GM19395 (cell line): Measurements from ENCODE around the gene NAA10.

Experiments
- ATAC-seq: cut with Tn5 transposase; IDR thresholded peaks from one replicate; pipeline ENCODE4 v1.9.1; 2021; ENCODE audit warnings: mild to moderate bottlenecking, moderate library complexity; ENCODE audit not compliant: unreplicated experiment

The NAA10 gene

GRCh38 chrX:153911798-153912197 is 23.0 kb downstream of the NAA10 start:
- ATAC-seq: no peak

- no peak for ATAC-seq
Measured at GRCh38 chrX:153910446-153910845, 24.4 kb downstream of the NAA10 start.

GRCh38 chrX:153909980-153910360 is 24.9 kb downstream of the NAA10 start:
- no peak for ATAC-seq

- ATAC-seq: no peak
Measured at GRCh38 chrX:153909024-153909979, 25.5 kb downstream of the NAA10 start.

- no peak for ATAC-seq
Measured at GRCh38 chrX:153908219-153908860, 26.5 kb downstream of the NAA10 start.

GRCh38 chrX:153907456-153907855 is 27.4 kb downstream of the NAA10 start:
- no peak for ATAC-seq

GRCh38 chrX:153906126-153906917 is 28.5 kb downstream of the NAA10 start:
- no peak for ATAC-seq

GRCh38 chrX:153905481-153906095 is 29.2 kb downstream of the NAA10 start:
- ATAC-seq: no peak

GRCh38 chrX:153903991-153904957 is 30.6 kb downstream of the NAA10 start, which contains the start of gene AVPR2:
Gene AVPR2 (plus strand): TSS chrX:153904673. CDS start chrX:153905146, 473 bp downstream.
- ATAC-seq: no peak

- no peak for ATAC-seq
Measured at GRCh38 chrX:153903238-153903980, 31.4 kb downstream of the NAA10 start.

GRCh38 chrX:153902385-153902784 is 32.5 kb downstream of the NAA10 start:
- ATAC-seq: no peak

GRCh38 chrX:153901753-153902140 is 33.1 kb downstream of the NAA10 start:
- no peak for ATAC-seq

- ATAC-seq: peak; percentile 89
Measured at GRCh38 chrX:153900831-153901752, 33.7 kb downstream of the NAA10 start.

- no peak for ATAC-seq
Measured at GRCh38 chrX:153897899-153898298, 36.9 kb downstream of the NAA10 start.

GRCh38 chrX:153889123-153889522 is 45.7 kb downstream of the NAA10 start:
- ATAC-seq: no peak

- no peak for ATAC-seq
Measured at GRCh38 chrX:153888344-153888743, 46.5 kb downstream of the NAA10 start.

GRCh38 chrX:153887385-153887784 is 47.5 kb downstream of the NAA10 start:
- ATAC-seq: no peak

- no peak for ATAC-seq
Measured at GRCh38 chrX:153886915-153887314, 47.9 kb downstream of the NAA10 start.
